ENCODE results near the gene PRICKLE1. TPM values are rescaled to one million over a fixed set of nuclear protein-coding genes. Genes with fewer than 3 reads are reported as not detected.

Gene PRICKLE1
- total RNA-seq, 2 experiments from 2014 or later, result not detected

GRCh38 chr12:42585841-42586216, 3.7 kb downstream of the PRICKLE1 start:
- ChIA-PET POLR2A (no interaction called here), CTCF (interaction anchor here (0.9 to 1.1 kb wide), 2 partner anchors 27 to 103 kb away, joined by 3 read pairs; no protein-coding TSS in a partner anchor)
- Mint-ChIP-seq H3K27me3 (peaks cover 34% of the 10 kb centered on the region), H3K9me3 (no peaks in the 10 kb centered on the region), H3K36me3 (ENCODE audit: low read depth) (no peaks in the 10 kb centered on the region), H3K4me1 (ENCODE audit: low read depth) (peaks cover 13% of the 10 kb centered on the region), H3K27ac (no peak overlapping the region), H3K4me3 (no peak overlapping the region)
- DNase-seq (no peak), ATAC-seq (no peak)
- no peak for TF ChIP-seq CTCF (IDR thresholded peaks at IDR 0.05)
- intact Hi-C loops (cut with micrococcal nuclease), result no loop called here

- Mint-ChIP-seq H3K27me3 (peaks cover 28% of the 10 kb centered on the region), H3K4me3 (no peak overlapping the region), H3K36me3 (ENCODE audit: low read depth) (no peaks in the 10 kb centered on the region), H3K4me1 (ENCODE audit: low read depth) (peaks cover 7% of the 10 kb centered on the region), H3K27ac (no peak overlapping the region), H3K9me3 (no peaks in the 10 kb centered on the region)
- no peak for DNase-seq
- CTCF ChIA-PET, result interaction anchor here (1.4 kb wide), 1 partner anchor 102 kb away, joined by 4 read pairs; no protein-coding TSS in a partner anchor
- intact Hi-C loops (cut with micrococcal nuclease), result no loop called here
- no peak for ATAC-seq
- TF ChIP-seq CTCF (IDR thresholded peaks at IDR 0.05), result no peak
- POLR2A ChIA-PET, result no interaction called here
Measured at GRCh38 chr12:42585154-42585840, 4.2 kb downstream of the PRICKLE1 start.

- POLR2A ChIA-PET, result no interaction called here
Measured at GRCh38 chr12:42584651-42585111, 4.9 kb downstream of the PRICKLE1 start.

GRCh38 chr12:42583016-42583415, 6.5 kb downstream of the PRICKLE1 start:
- ATAC-seq, result no peak
- H3K27me3 Mint-ChIP-seq, result peaks cover 16% of the 10 kb centered on the region
- intact Hi-C loops (cut with micrococcal nuclease), result no loop called here
- no peak for TF ChIP-seq CTCF (IDR thresholded peaks at IDR 0.05)
- CTCF ChIA-PET, result interaction anchor here (1.0 to 1.1 kb wide), 2 partner anchors 17 to 98 kb away, joined by 3 to 4 read pairs; no protein-coding TSS in a partner anchor
- no peak for DNase-seq
- no peak overlapping the region for H3K4me3 Mint-ChIP-seq
- H3K27ac Mint-ChIP-seq, result no peak overlapping the region
- H3K36me3 Mint-ChIP-seq (ENCODE audit: low read depth), result no peaks in the 10 kb centered on the region
- no peaks in the 10 kb centered on the region for H3K9me3 Mint-ChIP-seq
- H3K4me1 Mint-ChIP-seq (ENCODE audit: low read depth), result no peaks in the 10 kb centered on the region
- POLR2A ChIA-PET, result no interaction called here

More at GRCh38 chr12:42584651-42585111, 4.9 kb downstream of the PRICKLE1 start:
- intact Hi-C loops (cut with micrococcal nuclease), result no loop called here
- ATAC-seq (no peak), DNase-seq (no peak)
- no peak for TF ChIP-seq CTCF (IDR thresholded peaks at IDR 0.05)
- no peak overlapping the region for H3K27ac Mint-ChIP-seq
- no peaks in the 10 kb centered on the region for H3K36me3 Mint-ChIP-seq (ENCODE audit: low read depth)
- H3K4me3 Mint-ChIP-seq, result no peak overlapping the region
- H3K27me3 Mint-ChIP-seq, result peaks cover 25% of the 10 kb centered on the region
- CTCF ChIA-PET, result interaction anchor here (1.4 kb wide), 1 partner anchor 102 kb away, joined by 4 read pairs; no protein-coding TSS in a partner anchor
- no peaks in the 10 kb centered on the region for H3K9me3 Mint-ChIP-seq
- H3K4me1 Mint-ChIP-seq (ENCODE audit: low read depth), result peaks cover 5% of the 10 kb centered on the region

- H3K4me3 Mint-ChIP-seq, result no peak overlapping the region
- no peak overlapping the region for H3K27ac Mint-ChIP-seq
- no peaks in the 10 kb centered on the region for H3K36me3 Mint-ChIP-seq (ENCODE audit: low read depth)
- no peak for TF ChIP-seq CTCF (IDR thresholded peaks at IDR 0.05)
- ChIA-PET POLR2A (no interaction called here), CTCF (interaction anchor here (1.1 kb wide), 1 partner anchor 18 kb away, joined by 3 read pairs; no protein-coding TSS in a partner anchor)
- ATAC-seq (no peak), DNase-seq (no peak)
- no peaks in the 10 kb centered on the region for H3K4me1 Mint-ChIP-seq (ENCODE audit: low read depth)
- H3K27me3 Mint-ChIP-seq, result peaks cover 12% of the 10 kb centered on the region
- intact Hi-C loops (cut with micrococcal nuclease), result no loop called here
- no peaks in the 10 kb centered on the region for H3K9me3 Mint-ChIP-seq
Measured at GRCh38 chr12:42582498-42582897, 7.0 kb downstream of the PRICKLE1 start.
